Endothelial cell of umbilical vein (primary cell): ENCODE data around the gene FGR. TPM values are rescaled to one million over a fixed set of nuclear protein-coding genes. Genes with fewer than 3 reads are reported as not detected.

ENCODE experiments used
- BruUV-seq: library from RNA; stranded (reverse); fragments of 400-500 nt; replicated peaks from 2 replicates; lab custom pipeline; 2021; lab: Mats Ljungman, UMichigan
- CTCF ChIA-PET: fragments of 300-600, 350-600 bp; sonication (Branson Sonifier 250); formaldehyde crosslinking; loops from one replicate; lab custom pipeline; 2021; ENCODE audit warnings: antibody characterized with exemption, inconsistent platforms; lab: Charles Lee
- POLR2A ChIA-PET: fragments of 300-600, 350-600 bp; sonication (Branson Sonifier 250); formaldehyde crosslinking; loops from one replicate; lab custom pipeline; 2021; ENCODE audit warnings: antibody characterized with exemption, inconsistent platforms; lab: Charles Lee
- DNase-seq: peaks from one replicate; pipeline ENCODE4 v3.0.0-alpha.2; 2011; ENCODE audit warnings: low read depth, low spot score
- FAIRE-seq: peaks from 2 replicates; lab custom pipeline; 2011; peaks lifted over from hg19 to GRCh38; lab: Jason Lieb, UNC
- H2AFZ ChIP-seq: 2 replicates; pipeline ENCODE4 v1.6.0; 2012; ENCODE audit warnings: low read depth, low read length, control low read depth, inconsistent platforms
- H3K27ac ChIP-seq: 2 replicates; pipeline ENCODE4 v1.5.1; 2011; ENCODE audit warnings: low read depth, mild to moderate bottlenecking, control low read depth, low read length, moderate library complexity; ENCODE audit not compliant: insufficient read depth
- H3K27me3 ChIP-seq, 2 experiments: 2 replicates each; pipeline versions ENCODE4 v1.6.0 to v1.6.1; 2011; ENCODE audit warnings: low read length in 2 of 2, mixed read lengths in 1 of 2; ENCODE audit not compliant: control insufficient read depth in 2 of 2, insufficient read depth in 2 of 2
- H3K36me3 ChIP-seq, 2 experiments: 2 replicates in 1 of 2; 3 replicates in 1 of 2; pipeline ENCODE4 v1.5.1; 2011; ENCODE audit warnings: low read length in 2 of 2, mild to moderate bottlenecking in 1 of 2, moderate library complexity in 1 of 2; ENCODE audit not compliant: control insufficient read depth in 2 of 2, insufficient read depth in 2 of 2; ENCODE audit errors: extremely low read depth in 1 of 2
- H3K4me1 ChIP-seq: 3 replicates; pipeline ENCODE4 v1.5.1; 2011; ENCODE audit warnings: mild to moderate bottlenecking, low read length; ENCODE audit not compliant: control insufficient read depth, insufficient read depth; ENCODE audit errors: extremely low read depth
- H3K4me2 ChIP-seq: 2 replicates; pipeline ENCODE4 v1.6.1; 2011; ENCODE audit warnings: low read length, control low read depth, mixed read lengths; ENCODE audit not compliant: insufficient read depth
- H3K4me3 ChIP-seq, 3 experiments: fragments of 200-600 bp in 1 of 3; sonication (generic), shearing (Covaris generic) in 1 of 3; replicated peaks in 1 of 3; 2 replicates each; pipeline ENCODE4 v1.5.1; 2011 to 2016; ENCODE audit warnings: control low read depth in 3 of 3, low read length in 3 of 3, mild to moderate bottlenecking in 2 of 3, inconsistent platforms in 1 of 3, low read depth in 1 of 3, moderate library complexity in 1 of 3; ENCODE audit not compliant: insufficient read depth in 1 of 3
- H3K79me2 ChIP-seq: 2 replicates; pipeline ENCODE4 v1.6.0; 2012; ENCODE audit warnings: low read length, inconsistent platforms; ENCODE audit not compliant: control insufficient read depth, insufficient read depth
- H3K9ac ChIP-seq: replicated peaks from 2 replicates; pipeline ENCODE3; 2011; ENCODE audit warnings: low read length, control low read depth; ENCODE audit not compliant: insufficient read depth; ENCODE audit errors: extremely low read depth
- H3K9me1 ChIP-seq: replicated peaks from 3 replicates; pipeline ENCODE4 v1.6.0; 2011; ENCODE audit warnings: mild to moderate bottlenecking, low read length; ENCODE audit not compliant: control insufficient read depth, insufficient read depth; ENCODE audit errors: extremely low read depth
- H3K9me3 ChIP-seq: replicated peaks from 2 replicates; pipeline ENCODE4 v1.5.1; 2012; ENCODE audit warnings: low read length, inconsistent platforms; ENCODE audit not compliant: control insufficient read depth, insufficient read depth
- H4K20me1 ChIP-seq: replicated peaks from 2 replicates; pipeline ENCODE3; 2011; ENCODE audit warnings: mild to moderate bottlenecking, low read length; ENCODE audit not compliant: control insufficient read depth, insufficient read depth; ENCODE audit errors: extremely low read depth
- EZH2 ChIP-seq: IDR thresholded peaks from 2 replicates; pipeline ENCODE4 v1.6.1; 2012; ENCODE audit warnings: borderline replicate concordance, low read depth, mild to moderate bottlenecking, moderate library complexity, low read length, inconsistent platforms; ENCODE audit not compliant: severe bottlenecking
- FOS ChIP-seq: IDR thresholded peaks from 2 replicates; pipeline ENCODE4 v1.6.1; 2011; ENCODE audit warnings: mild to moderate bottlenecking, low read length, moderate library complexity, borderline replicate concordance; ENCODE audit not compliant: insufficient read depth
- GATA2 ChIP-seq: IDR thresholded peaks from 2 replicates; pipeline ENCODE4 v1.7.0; 2011; ENCODE audit warnings: low read depth, mild to moderate bottlenecking, moderate library complexity, mixed read lengths, low read length; ENCODE audit not compliant: insufficient read length, insufficient read depth
- JUN ChIP-seq: IDR thresholded peaks from 2 replicates; pipeline ENCODE4 v1.6.1; 2011; ENCODE audit warnings: borderline replicate concordance, low read depth; ENCODE audit not compliant: insufficient read length, insufficient read depth
- MYC ChIP-seq: IDR thresholded peaks from one replicate; pipeline ENCODE4 v1.6.1; 2011; ENCODE audit warnings: mild to moderate bottlenecking, low read depth, low read length
- POLR2A ChIP-seq: IDR thresholded peaks from 2 replicates; pipeline ENCODE4 v1.6.1; 2012; ENCODE audit warnings: low read depth, mild to moderate bottlenecking, control low read depth, low read length
- POLR2AphosphoS5 ChIP-seq: IDR thresholded peaks from 2 replicates; pipeline ENCODE4 v1.6.1; 2012; ENCODE audit warnings: low read depth, mild to moderate bottlenecking, control low read depth, low read length, moderate library complexity; ENCODE audit not compliant: insufficient read depth
- dilution Hi-C: fragments of 300-500 bp; cut with MboI; formaldehyde crosslinking; loops from one replicate; pipeline ENCODE4 v1.15.0; 2019; ENCODE audit warnings: low sequenced_read_pairs; ENCODE audit not compliant: extremely low pct_ligation_motif_present
- intact Hi-C: fragments of 100-400 bp; cut with micrococcal nuclease; formaldehyde crosslinking; loops from one replicate; pipeline ENCODE4 v1.10.0; 2022
- polyA plus RNA-seq, 4 experiments: library from polyadenylated mRNA; depleted of rRNA in 3 of 4; stranded (reverse) in 3 of 4; unstranded in 1 of 4; fragments of >200 nt; gene quantifications; 2 replicates each; pipeline versions ENCODE4 v1.2.1 to v1.2.3, GENCODE V29; 2011 to 2012; ENCODE audit warnings: missing spikeins in 1 of 4
- total RNA-seq: library from RNA; stranded (reverse); gene quantifications from 2 replicates; pipeline ENCODE4 v1.2.3, GENCODE V29; 2021
- TF ChIP-seq, protein P1 (sequence below): IDR thresholded peaks from 2 replicates; pipeline ENCODE4 v1.6.1; 2011; ENCODE audit not compliant: insufficient read depth, insufficient read length
- TF ChIP-seq, protein P2 (sequence below), 2 donors: IDR thresholded peaks; 1 replicate in 1 of 2; 2 replicates in 1 of 2; pipeline ENCODE4 v1.5.1; 2011; ENCODE audit warnings: low read length in 2 of 2, mild to moderate bottlenecking in 2 of 2, moderate library complexity in 2 of 2, control low read depth in 1 of 2, inconsistent platforms in 1 of 2, low read depth in 1 of 2; ENCODE audit not compliant: insufficient read depth in 1 of 2; ENCODE audit errors: extremely low read depth in 1 of 2

FGR gene
- total and polyA plus RNA-seq, 2 donors (not counting 3 experiments of a cell fraction or from before 2014, with no cell fraction given): 0.18 TPM; not detected in 1

DNA sequence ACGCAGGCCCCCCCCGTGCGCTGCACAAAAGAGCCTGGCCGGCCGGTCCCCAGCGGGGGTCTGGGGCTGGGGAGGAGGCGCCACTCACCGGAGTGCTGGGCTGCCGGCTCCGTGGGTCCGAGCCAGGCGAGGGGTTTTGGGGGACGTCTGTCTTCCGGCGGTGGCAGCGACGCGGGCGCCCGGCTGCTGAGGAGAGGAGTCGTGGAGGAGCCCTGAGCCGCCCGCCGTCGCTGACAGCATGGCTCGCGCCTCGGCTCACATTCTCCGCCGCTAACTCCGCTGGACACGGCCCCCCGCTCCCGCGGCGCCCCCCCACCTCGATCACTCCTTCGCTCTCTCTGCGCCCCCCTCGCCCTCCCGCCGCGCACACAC lies 31.7 kb downstream of the FGR start:
- Histone ChIP-seq H3K27ac (no peak overlapping the region), H3K79me2 (peaks cover 15% of the 10 kb centered on the region), H2AFZ (peak overlapping the region; percentile 15), H3K27me3 (no peaks in the 10 kb centered on the region), H3K9me1 (no peaks in the 10 kb centered on the region), H3K4me3 (peak overlapping the region; percentile 60 to 97 (median 62)), H3K9me3 (no peaks in the 10 kb centered on the region), H4K20me1 (no peaks in the 10 kb centered on the region), H3K4me2 (no peak overlapping the region), H3K36me3 (no peaks in the 10 kb centered on the region), H3K4me1 (peaks cover 22% of the 10 kb centered on the region), H3K9ac (peak overlapping the region; percentile 48)
- CTCF ChIA-PET: interaction anchor here (0.8 to 15.8 kb wide), 10 partner anchors 28 to 307 kb away, joined by 3 to 455 read pairs (median 35); no protein-coding TSS in a partner anchor
- intact Hi-C loops: no loop called here
- BruUV-seq: no TSS peak
- FAIRE-seq (peak; percentile 33), DNase-seq (peak; percentile 29)
- TF ChIP-seq JUN (no peak), GATA2 (no peak), POLR2A (no peak), FOS (no peak), MYC (no peak), EZH2 (no peak), POLR2AphosphoS5 (no peak)
- TF ChIP-seq, protein P1, sequence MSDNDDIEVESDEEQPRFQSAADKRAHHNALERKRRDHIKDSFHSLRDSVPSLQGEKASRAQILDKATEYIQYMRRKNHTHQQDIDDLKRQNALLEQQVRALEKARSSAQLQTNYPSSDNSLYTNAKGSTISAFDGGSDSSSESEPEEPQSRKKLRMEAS: no peak
- TF ChIP-seq, protein P2, sequence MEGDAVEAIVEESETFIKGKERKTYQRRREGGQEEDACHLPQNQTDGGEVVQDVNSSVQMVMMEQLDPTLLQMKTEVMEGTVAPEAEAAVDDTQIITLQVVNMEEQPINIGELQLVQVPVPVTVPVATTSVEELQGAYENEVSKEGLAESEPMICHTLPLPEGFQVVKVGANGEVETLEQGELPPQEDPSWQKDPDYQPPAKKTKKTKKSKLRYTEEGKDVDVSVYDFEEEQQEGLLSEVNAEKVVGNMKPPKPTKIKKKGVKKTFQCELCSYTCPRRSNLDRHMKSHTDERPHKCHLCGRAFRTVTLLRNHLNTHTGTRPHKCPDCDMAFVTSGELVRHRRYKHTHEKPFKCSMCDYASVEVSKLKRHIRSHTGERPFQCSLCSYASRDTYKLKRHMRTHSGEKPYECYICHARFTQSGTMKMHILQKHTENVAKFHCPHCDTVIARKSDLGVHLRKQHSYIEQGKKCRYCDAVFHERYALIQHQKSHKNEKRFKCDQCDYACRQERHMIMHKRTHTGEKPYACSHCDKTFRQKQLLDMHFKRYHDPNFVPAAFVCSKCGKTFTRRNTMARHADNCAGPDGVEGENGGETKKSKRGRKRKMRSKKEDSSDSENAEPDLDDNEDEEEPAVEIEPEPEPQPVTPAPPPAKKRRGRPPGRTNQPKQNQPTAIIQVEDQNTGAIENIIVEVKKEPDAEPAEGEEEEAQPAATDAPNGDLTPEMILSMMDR (IDR thresholded peaks at IDR 0.05; ENCODE audit: extremely low read depth in 1 of 2, insufficient read depth in 1 of 2, low read depth in 1 of 2, low read length in 2 of 2): no peak
- POLR2A ChIA-PET: interaction anchor here (0.5 to 1.0 kb wide), 5 partner anchors 29 to 237 kb away, joined by 3 to 5 read pairs (median 4); no protein-coding TSS in a partner anchor
- dilution Hi-C loops: no loop called here
